SK-N-SH (cell line): ENCODE results near the gene TM9SF2. TPM values are rescaled to one million over a fixed set of nuclear protein-coding genes. Genes with fewer than 3 reads are reported as not detected.

Experiments used
- CTCF ChIA-PET: fragments of 300-600, 350-600 bp; formaldehyde crosslinking; extraction: SDS; loops from one replicate; lab custom pipeline; 2021; lab: Yijun Ruan, JAX
- POLR2A ChIA-PET: fragments of 350-600 bp; sonication (Branson Sonifier 250); formaldehyde crosslinking; extraction: SDS; loops from one replicate; lab custom pipeline; 2020; ENCODE audit warnings: antibody characterized with exemption, inconsistent platforms; lab: Yijun Ruan, JAX
- DNase-seq: peaks from one replicate; pipeline ENCODE4 v3.0.0; 2012
- H2AFZ ChIP-seq: fragments of 200-600 bp; sonication (generic); 2 replicates; pipeline ENCODE4 v1.8.1; 2016; ENCODE audit warnings: antibody characterized with exemption, mild to moderate bottlenecking, low read depth
- H3F3A ChIP-seq: fragments of 200-600 bp; sonication (generic); replicated peaks from 2 replicates; pipeline ENCODE3; 2016; ENCODE audit warnings: antibody characterized with exemption, mild to moderate bottlenecking; ENCODE audit not compliant: insufficient read depth
- H3K27ac ChIP-seq, 2 experiments: fragments of 200-500 bp in 1 of 2; fragments of 200-600 bp in 1 of 2; sonication (Bioruptor generic) in 1 of 2; sonication (generic), shearing (Covaris generic) in 1 of 2; 2 replicates each; pipeline versions ENCODE4 v1.5.1 to v1.6.1; 2014 to 2016; ENCODE audit warnings: low read depth in 2 of 2, inconsistent platforms in 1 of 2, low read length in 1 of 2, mild to moderate bottlenecking in 1 of 2, mixed read lengths in 1 of 2
- H3K27me3 ChIP-seq: fragments of 200-600 bp; sonication (generic), shearing (Covaris generic); 2 replicates; pipeline ENCODE4 v1.6.1; 2016; ENCODE audit warnings: mixed run types; ENCODE audit not compliant: insufficient read depth
- H3K36me3 ChIP-seq, 2 experiments: fragments of 200-500 bp in 1 of 2; fragments of 200-600 bp in 1 of 2; sonication (Bioruptor generic) in 1 of 2; sonication (generic) in 1 of 2; replicated peaks in 1 of 2; 2 replicates each; pipeline versions ENCODE3 to v1.5.1; 2014 to 2016; ENCODE audit warnings: low read length in 1 of 2, mild to moderate bottlenecking in 1 of 2; ENCODE audit not compliant: insufficient read depth in 2 of 2, control insufficient read depth in 1 of 2
- H3K4me1 ChIP-seq, 2 experiments: fragments of 200-500 bp in 1 of 2; fragments of 200-600 bp in 1 of 2; sonication (Bioruptor generic) in 1 of 2; sonication (generic), shearing (Covaris generic) in 1 of 2; 2 replicates each; pipeline versions ENCODE4 v1.5.1 to v1.6.1; 2014 to 2016; ENCODE audit warnings: low read depth in 1 of 2, low read length in 1 of 2, mixed run types in 1 of 2; ENCODE audit not compliant: insufficient read depth in 2 of 2, control insufficient read depth in 1 of 2
- H3K4me2 ChIP-seq: fragments of 200-600 bp; sonication (generic), shearing (Covaris generic); 2 replicates; pipeline ENCODE4 v1.6.1; 2017; ENCODE audit warnings: mixed run types
- H3K4me3 ChIP-seq, 2 experiments: fragments of 200-500 bp in 1 of 2; fragments of 200-600 bp in 1 of 2; sonication (Bioruptor generic) in 1 of 2; sonication (generic), shearing (Covaris generic) in 1 of 2; 2 replicates each; pipeline versions ENCODE4 v1.5.1 to v1.8.1; 2014 to 2016; ENCODE audit warnings: low read depth in 2 of 2, inconsistent platforms in 1 of 2, low read length in 1 of 2, mild to moderate bottlenecking in 1 of 2, mixed read lengths in 1 of 2, moderate library complexity in 1 of 2
- H3K79me2 ChIP-seq: fragments of 200-600 bp; sonication (generic); 2 replicates; pipeline ENCODE4 v1.8.1; 2017; ENCODE audit warnings: mild to moderate bottlenecking; ENCODE audit not compliant: insufficient read depth
- H3K9ac ChIP-seq: fragments of 200-600 bp; sonication (generic); 2 replicates; pipeline ENCODE4 v1.6.1; 2017; ENCODE audit warnings: mixed run types
- H3K9me2 ChIP-seq: fragments of 200-600 bp; sonication (generic); 2 replicates; pipeline ENCODE4 v1.6.1; 2017; ENCODE audit warnings: mixed run types
- H3K9me3 ChIP-seq: fragments of 200-600 bp; sonication (generic); 2 replicates; pipeline ENCODE4 v1.6.1; 2017; ENCODE audit warnings: mixed run types, mild to moderate bottlenecking, moderate library complexity
- H4K20me1 ChIP-seq: fragments of 200-600 bp; sonication (generic); 2 replicates; pipeline ENCODE4 v1.6.1; 2017; ENCODE audit warnings: mild to moderate bottlenecking, mixed run types; ENCODE audit not compliant: insufficient read depth
- CHD2 ChIP-seq: fragments of 150-350 bp; IDR thresholded peaks from 2 replicates; pipeline ENCODE4 v1.6.1; 2018; ENCODE audit warnings: low read length; ENCODE audit not compliant: partially characterized antibody
- ELF1 ChIP-seq: IDR thresholded peaks from 2 replicates; pipeline ENCODE4 v1.4.0; 2012
- EP300 ChIP-seq, 2 experiments: IDR thresholded peaks; 2 replicates each; pipeline versions ENCODE4 v1.4.0 to v1.6.1; 2012; ENCODE audit warnings: borderline replicate concordance in 1 of 2, low read depth in 1 of 2, low read length in 1 of 2
- FOSL2 ChIP-seq: IDR thresholded peaks from 2 replicates; pipeline ENCODE4 v1.4.0; 2012; ENCODE audit warnings: low read depth, mild to moderate bottlenecking, moderate library complexity, borderline replicate concordance
- GATA2 ChIP-seq: sonication (generic); formaldehyde crosslinking; IDR thresholded peaks from 2 replicates; pipeline ENCODE4 v1.5.0; 2020; ENCODE audit warnings: mild to moderate bottlenecking, missing genetic modification reagents
- NFIC ChIP-seq: IDR thresholded peaks from 2 replicates; pipeline ENCODE4 v1.4.0; 2012; ENCODE audit warnings: borderline replicate concordance
- NRF1 ChIP-seq: IDR thresholded peaks from 2 replicates; pipeline ENCODE4 v1.6.1; 2012; ENCODE audit warnings: low read depth, mild to moderate bottlenecking, low read length
- PBX3 ChIP-seq: IDR thresholded peaks from 2 replicates; pipeline ENCODE4; 2012
- RAD21 ChIP-seq: IDR thresholded peaks from 2 replicates; pipeline ENCODE4 v1.6.1; 2012; ENCODE audit warnings: mild to moderate bottlenecking, low read length
- RCOR1 ChIP-seq: fragments of 150-350 bp; IDR thresholded peaks from 2 replicates; pipeline ENCODE4 v1.6.1; 2017; ENCODE audit warnings: antibody characterized with exemption, low read length
- RFX5 ChIP-seq: IDR thresholded peaks from 2 replicates; pipeline ENCODE4 v1.6.1; 2012; ENCODE audit warnings: mild to moderate bottlenecking, improper control_type of control experiment, low read length
- SIN3A ChIP-seq: IDR thresholded peaks from 2 replicates; pipeline ENCODE4 v1.6.1; 2012; ENCODE audit warnings: low read depth, mild to moderate bottlenecking, low read length, moderate library complexity, borderline replicate concordance
- TCF12 ChIP-seq: IDR thresholded peaks from 2 replicates; pipeline ENCODE4 v1.4.0; 2012
- USF2 ChIP-seq: fragments of 150-350 bp; IDR thresholded peaks from 2 replicates; pipeline ENCODE4 v1.6.1; 2017; ENCODE audit warnings: antibody characterized with exemption, low read length, low read depth, borderline replicate concordance
- ZBTB33 ChIP-seq: IDR thresholded peaks from 2 replicates; pipeline ENCODE4 v1.4.0; 2012; ENCODE audit warnings: low read depth, borderline replicate concordance
- WGBS: methylation state at CpG from one replicate; pipeline ENCODE4 v1.1.6; 2017; ENCODE audit warnings: low lambda C conversion rate; 5-methylcytosine and 5-hydroxymethylcytosine counted together
- polyA plus RNA-seq, 3 experiments: library from polyadenylated mRNA; depleted of rRNA; stranded (reverse); fragments of >200 nt; gene quantifications; 2 replicates each; pipeline ENCODE4 v1.2.3, GENCODE V29; 2012
- TF ChIP-seq, protein P1 (sequence below): IDR thresholded peaks from 2 replicates; pipeline ENCODE4 v1.4.0; 2012; ENCODE audit warnings: low read depth

The TM9SF2 gene
- polyA plus RNA-seq, 1 of the 3 experiments (the other 2 are of a cell fraction), result 49.8 TPM

DNA sequence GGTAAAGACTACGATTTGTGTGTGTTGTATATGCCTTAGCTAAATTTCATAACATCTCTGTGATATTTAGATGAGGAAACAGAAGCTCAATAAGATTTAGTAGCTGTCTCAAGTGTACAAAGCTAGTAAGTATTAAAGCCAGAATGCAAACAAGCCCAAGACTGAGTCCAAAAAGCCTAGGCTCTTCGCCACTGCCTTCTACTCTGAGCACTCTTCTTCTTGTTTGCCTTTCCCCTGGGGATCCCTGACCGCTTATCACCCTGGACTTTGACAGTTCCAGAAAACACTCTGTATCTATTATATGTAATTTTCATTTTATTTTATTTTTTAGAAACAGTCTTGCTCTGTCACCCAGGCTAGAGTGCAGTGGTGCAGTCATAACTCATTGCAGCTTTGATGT lies 5.8 kb downstream of the TM9SF2 start:
- H3K27ac ChIP-seq, result no peak overlapping the region
- H2AFZ ChIP-seq, result no peak overlapping the region
- WGBS, result 95% methylated on average over 3 of the region's 3 CpGs
- no peaks in the 10 kb centered on the region for H3K9me3 ChIP-seq
- no peak overlapping the region for H3K9ac ChIP-seq
- H4K20me1 ChIP-seq, result peaks cover 80% of the 10 kb centered on the region
- H3K4me3 ChIP-seq, result no peak overlapping the region
- H3K79me2 ChIP-seq, result peaks cover 100% of the 10 kb centered on the region
- H3K9me2 ChIP-seq, result no peaks in the 10 kb centered on the region
- CTCF ChIA-PET, result interaction anchor here (0.5 to 1.3 kb wide), 2 partner anchors 24 to 70 kb away, joined by 3 to 4 read pairs; no protein-coding TSS in a partner anchor
- H3K4me1 ChIP-seq, result peaks cover 5 to 13% of the 10 kb centered on the region in 2 experiments; a peak in 2 of 4 replicates
- no peak for DNase-seq
- POLR2A ChIA-PET, result no interaction called here
- H3K36me3 ChIP-seq, result peaks cover 2 to 19% of the 10 kb centered on the region in 2 experiments
- no peaks in the 10 kb centered on the region for H3K27me3 ChIP-seq
- no peak overlapping the region for H3K4me2 ChIP-seq
- H3F3A ChIP-seq, result peaks cover 4% of the 10 kb centered on the region
- TF ChIP-seq, protein P1, sequence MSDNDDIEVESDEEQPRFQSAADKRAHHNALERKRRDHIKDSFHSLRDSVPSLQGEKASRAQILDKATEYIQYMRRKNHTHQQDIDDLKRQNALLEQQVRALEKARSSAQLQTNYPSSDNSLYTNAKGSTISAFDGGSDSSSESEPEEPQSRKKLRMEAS, result no peak
- TF ChIP-seq EP300 (IDR thresholded peaks at IDR 0.05; ENCODE audit: borderline replicate concordance in 1 of 2, low read depth in 1 of 2, low read length in 1 of 2) (no peak), USF2 (no peak), FOSL2 (no peak), ZBTB33 (no peak), TCF12 (no peak), GATA2 (CRISPR knock-in tag) (no peak), NFIC (no peak), PBX3 (no peak), RCOR1 (no peak)

DNA sequence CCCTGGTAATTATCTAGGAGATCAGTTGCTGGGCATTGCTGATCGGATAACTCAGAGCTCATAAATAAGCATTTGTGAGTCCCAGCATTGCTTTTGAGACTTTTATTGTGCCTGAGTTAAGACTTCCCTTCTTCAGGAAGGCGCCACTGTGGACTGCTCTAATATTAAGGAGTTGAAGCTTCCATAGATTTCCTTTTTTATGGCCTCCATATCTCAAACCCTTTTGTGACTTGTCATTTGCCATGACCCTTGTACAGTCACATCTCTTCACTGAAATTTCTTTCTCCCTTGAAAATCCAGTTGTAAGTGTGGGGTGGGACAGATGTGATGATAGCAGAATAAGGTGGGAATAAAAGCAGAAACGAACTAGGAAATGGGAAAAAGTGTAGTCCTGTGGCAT lies 6.3 kb downstream of the TM9SF2 start:
- TF ChIP-seq RFX5 (no peak), RAD21 (no peak), NFIC (no peak), CHD2 (no peak), NRF1 (no peak), RCOR1 (no peak), GATA2 (CRISPR knock-in tag) (no peak), ELF1 (no peak), SIN3A (no peak)
- ChIA-PET CTCF (interaction anchor here (0.5 to 1.3 kb wide), 2 partner anchors 24 to 70 kb away, joined by 3 to 4 read pairs; no protein-coding TSS in a partner anchor), POLR2A (no interaction called here)
- no peak overlapping the region for H3K4me2 ChIP-seq
- no peaks in the 10 kb centered on the region for H3K9me2 ChIP-seq
- peaks cover 100% of the 10 kb centered on the region for H3K79me2 ChIP-seq
- H3K4me1 ChIP-seq, result peaks cover 5 to 8% of the 10 kb centered on the region in 2 experiments; a peak in 2 of 4 replicates
- no peak overlapping the region for H2AFZ ChIP-seq
- no peak overlapping the region for H3K27ac ChIP-seq
- DNase-seq, result no peak
- peaks cover 83% of the 10 kb centered on the region for H4K20me1 ChIP-seq
- no peaks in the 10 kb centered on the region for H3K9me3 ChIP-seq
- H3K4me3 ChIP-seq, result no peak overlapping the region
- no peak overlapping the region for H3K9ac ChIP-seq
- WGBS, result 97% methylated on average over 3 of the region's 3 CpGs
- H3F3A ChIP-seq, result peaks cover 4% of the 10 kb centered on the region
- H3K36me3 ChIP-seq, result peaks cover 2 to 19% of the 10 kb centered on the region in 2 experiments
- no peaks in the 10 kb centered on the region for H3K27me3 ChIP-seq
